MM.1S (cell line): ENCODE results near the gene DHRS1.

ENCODE experiments used
- DNase-seq: peaks from one replicate; pipeline ENCODE4 v3.0.0-alpha.2; 2015
- H2AFZ ChIP-seq: fragments of 300-600 bp; sonication (generic); 2 replicates; pipeline ENCODE4 v1.6.0; 2016; ENCODE audit warnings: antibody characterized with exemption, low read length
- H3F3A ChIP-seq: fragments of 300-600 bp; sonication (generic); 2 replicates; pipeline ENCODE4 v1.6.1; 2016; ENCODE audit warnings: mild to moderate bottlenecking, antibody characterized with exemption, low read length, moderate library complexity, mixed read lengths; ENCODE audit not compliant: insufficient read depth
- H3K27ac ChIP-seq: fragments of 300-600 bp; sonication (generic); 2 replicates; pipeline ENCODE4 v1.5.1; 2016; ENCODE audit warnings: mild to moderate bottlenecking, low read length
- H3K27me3 ChIP-seq: fragments of 300-600 bp; sonication (generic); replicated peaks from 2 replicates; pipeline ENCODE4 v1.6.0; 2016; ENCODE audit warnings: low read length; ENCODE audit not compliant: insufficient read depth
- H3K36me3 ChIP-seq: fragments of 300-600 bp; sonication (generic); replicated peaks from 2 replicates; pipeline ENCODE4 v1.6.1; 2016; ENCODE audit warnings: mild to moderate bottlenecking, low read length, mixed read lengths; ENCODE audit not compliant: insufficient read depth
- H3K4me1 ChIP-seq: fragments of 300-600 bp; sonication (generic); 2 replicates; pipeline ENCODE4 v1.6.1; 2016; ENCODE audit warnings: low read length, mixed read lengths
- H3K4me2 ChIP-seq: fragments of 300-600 bp; sonication (generic); 2 replicates; pipeline ENCODE4 v1.6.0; 2016; ENCODE audit warnings: low read depth, low read length
- H3K4me3 ChIP-seq: fragments of 300-600 bp; sonication (generic); 2 replicates; pipeline ENCODE4 v1.5.1; 2016; ENCODE audit warnings: low read length, mixed read lengths
- H3K79me2 ChIP-seq: fragments of 300-600 bp; sonication (generic); 2 replicates; pipeline ENCODE4 v1.6.1; 2016; ENCODE audit warnings: mixed run types, low read length, mixed read lengths
- H3K9ac ChIP-seq: fragments of 300-600 bp; sonication (generic); 2 replicates; pipeline ENCODE4 v1.6.1; 2016; ENCODE audit warnings: low read length, mixed read lengths
- H3K9me2 ChIP-seq: fragments of 300-600 bp; sonication (generic); replicated peaks from 2 replicates; pipeline ENCODE4 v1.6.1; 2016; ENCODE audit warnings: mild to moderate bottlenecking, low read length, mixed read lengths; ENCODE audit not compliant: insufficient read depth
- H3K9me3 ChIP-seq: fragments of 300-600 bp; sonication (generic); replicated peaks from 2 replicates; pipeline ENCODE4 v1.6.1; 2016; ENCODE audit warnings: mild to moderate bottlenecking, low read length, mixed read lengths; ENCODE audit not compliant: insufficient read depth
- H4K20me1 ChIP-seq: fragments of 300-600 bp; sonication (generic); 2 replicates; pipeline ENCODE4 v1.6.1; 2016; ENCODE audit warnings: mild to moderate bottlenecking, low read length, moderate library complexity, mixed read lengths; ENCODE audit not compliant: insufficient read depth
- EZH2 ChIP-seq: fragments of 300-600 bp; sonication (generic); optimal IDR thresholded peaks from 2 replicates; pipeline ENCODE3; 2017; ENCODE audit warnings: low read depth, mild to moderate bottlenecking, antibody characterized with exemption, low read length, mixed read lengths
- EZH2phosphoT487 ChIP-seq: fragments of 300-600 bp; sonication (generic); IDR thresholded peaks from 2 replicates; pipeline ENCODE4 v1.6.1; 2018; ENCODE audit warnings: antibody characterized with exemption, low read length
- TF ChIP-seq, protein P1 (sequence below): fragments of 300-600 bp; sonication (generic); IDR thresholded peaks from 2 replicates; pipeline ENCODE4 v1.5.1; 2016; ENCODE audit warnings: antibody characterized with exemption, low read length, mixed read lengths

Gene DHRS1

DNA sequence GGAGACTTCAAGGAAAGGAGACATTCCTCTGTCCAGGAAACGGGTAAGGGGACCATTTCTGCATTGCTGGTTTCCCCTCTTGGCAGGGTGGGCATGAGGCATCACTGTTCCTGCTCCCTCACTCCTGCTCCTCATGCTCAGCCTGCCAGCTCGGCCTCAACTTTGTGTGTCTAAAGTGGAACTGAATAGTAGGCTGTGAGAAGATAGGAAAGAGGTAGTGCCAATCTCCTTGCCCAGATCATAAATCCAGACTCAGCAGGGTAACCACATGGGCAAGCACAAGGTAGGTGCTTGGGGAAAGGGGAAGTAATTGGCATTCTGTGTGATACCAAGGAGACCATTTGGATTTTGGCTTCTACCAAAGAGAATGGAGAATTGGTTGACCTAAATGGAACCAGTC is 14.3 kb upstream of the DHRS1 start:
- H3K9me2 ChIP-seq: no peaks in the 10 kb centered on the region
- H3K79me2 ChIP-seq: peaks cover 12% of the 10 kb centered on the region; the same call in 1 of the 2 replicates
- H3K4me1 ChIP-seq: peaks cover 24% of the 10 kb centered on the region
- H3F3A ChIP-seq: peaks cover 5% of the 10 kb centered on the region; the same call in 1 of the 2 replicates
- H3K36me3 ChIP-seq: no peaks in the 10 kb centered on the region
- H3K4me3 ChIP-seq: no peak overlapping the region
- H3K4me2 ChIP-seq: no peak overlapping the region
- no peaks in the 10 kb centered on the region for H4K20me1 ChIP-seq
- no peaks in the 10 kb centered on the region for H3K27me3 ChIP-seq
- H2AFZ ChIP-seq: no peak overlapping the region
- no peak for DNase-seq
- no peak overlapping the region for H3K27ac ChIP-seq
- no peak overlapping the region for H3K9ac ChIP-seq
- H3K9me3 ChIP-seq: no peaks in the 10 kb centered on the region
- TF ChIP-seq EZH2phosphoT487 (no peak), EZH2 (no peak)
- TF ChIP-seq, protein P1, sequence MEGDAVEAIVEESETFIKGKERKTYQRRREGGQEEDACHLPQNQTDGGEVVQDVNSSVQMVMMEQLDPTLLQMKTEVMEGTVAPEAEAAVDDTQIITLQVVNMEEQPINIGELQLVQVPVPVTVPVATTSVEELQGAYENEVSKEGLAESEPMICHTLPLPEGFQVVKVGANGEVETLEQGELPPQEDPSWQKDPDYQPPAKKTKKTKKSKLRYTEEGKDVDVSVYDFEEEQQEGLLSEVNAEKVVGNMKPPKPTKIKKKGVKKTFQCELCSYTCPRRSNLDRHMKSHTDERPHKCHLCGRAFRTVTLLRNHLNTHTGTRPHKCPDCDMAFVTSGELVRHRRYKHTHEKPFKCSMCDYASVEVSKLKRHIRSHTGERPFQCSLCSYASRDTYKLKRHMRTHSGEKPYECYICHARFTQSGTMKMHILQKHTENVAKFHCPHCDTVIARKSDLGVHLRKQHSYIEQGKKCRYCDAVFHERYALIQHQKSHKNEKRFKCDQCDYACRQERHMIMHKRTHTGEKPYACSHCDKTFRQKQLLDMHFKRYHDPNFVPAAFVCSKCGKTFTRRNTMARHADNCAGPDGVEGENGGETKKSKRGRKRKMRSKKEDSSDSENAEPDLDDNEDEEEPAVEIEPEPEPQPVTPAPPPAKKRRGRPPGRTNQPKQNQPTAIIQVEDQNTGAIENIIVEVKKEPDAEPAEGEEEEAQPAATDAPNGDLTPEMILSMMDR: no peak

DNA sequence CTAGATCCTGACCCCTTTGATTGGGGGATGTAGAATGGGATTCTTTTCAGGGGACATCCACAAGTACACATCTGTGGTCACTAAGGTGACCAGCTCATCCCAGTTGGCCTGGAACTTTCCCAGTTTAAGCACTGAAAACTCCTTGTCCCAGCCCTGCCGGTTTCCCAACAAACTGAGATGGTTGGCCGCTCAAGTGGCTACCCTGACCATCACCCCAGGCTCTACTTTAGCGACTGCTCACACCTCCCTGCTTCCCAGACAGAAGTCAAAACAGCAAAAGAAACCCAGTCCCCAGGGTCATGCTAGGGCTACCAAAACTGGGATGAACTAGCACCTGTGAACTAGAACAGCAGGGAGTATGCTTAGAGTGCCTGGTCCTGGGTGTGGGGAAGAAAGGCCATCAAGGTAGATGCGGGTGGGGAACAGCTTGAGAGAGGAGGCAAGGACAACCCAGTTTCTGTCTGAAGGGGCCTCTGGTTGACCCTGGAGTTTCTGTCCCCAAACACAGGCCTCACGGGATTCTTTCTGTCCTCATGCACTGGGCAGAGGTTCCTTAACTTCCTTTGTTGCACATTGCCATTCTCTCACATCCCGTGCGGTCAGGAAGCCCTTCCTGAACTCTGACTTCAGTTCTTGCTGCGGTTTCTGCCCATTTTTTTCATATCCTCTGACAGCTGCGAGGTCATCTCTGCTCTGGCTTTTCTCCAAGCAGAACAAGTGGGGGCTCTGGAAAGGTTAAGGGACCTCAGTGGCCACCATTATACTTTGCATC is 13.3 kb upstream of the DHRS1 start:
- H3K36me3 ChIP-seq: no peaks in the 10 kb centered on the region
- H3K4me2 ChIP-seq: peak overlapping the region; percentile 86; the same call in 1 of the 2 replicates

DNA sequence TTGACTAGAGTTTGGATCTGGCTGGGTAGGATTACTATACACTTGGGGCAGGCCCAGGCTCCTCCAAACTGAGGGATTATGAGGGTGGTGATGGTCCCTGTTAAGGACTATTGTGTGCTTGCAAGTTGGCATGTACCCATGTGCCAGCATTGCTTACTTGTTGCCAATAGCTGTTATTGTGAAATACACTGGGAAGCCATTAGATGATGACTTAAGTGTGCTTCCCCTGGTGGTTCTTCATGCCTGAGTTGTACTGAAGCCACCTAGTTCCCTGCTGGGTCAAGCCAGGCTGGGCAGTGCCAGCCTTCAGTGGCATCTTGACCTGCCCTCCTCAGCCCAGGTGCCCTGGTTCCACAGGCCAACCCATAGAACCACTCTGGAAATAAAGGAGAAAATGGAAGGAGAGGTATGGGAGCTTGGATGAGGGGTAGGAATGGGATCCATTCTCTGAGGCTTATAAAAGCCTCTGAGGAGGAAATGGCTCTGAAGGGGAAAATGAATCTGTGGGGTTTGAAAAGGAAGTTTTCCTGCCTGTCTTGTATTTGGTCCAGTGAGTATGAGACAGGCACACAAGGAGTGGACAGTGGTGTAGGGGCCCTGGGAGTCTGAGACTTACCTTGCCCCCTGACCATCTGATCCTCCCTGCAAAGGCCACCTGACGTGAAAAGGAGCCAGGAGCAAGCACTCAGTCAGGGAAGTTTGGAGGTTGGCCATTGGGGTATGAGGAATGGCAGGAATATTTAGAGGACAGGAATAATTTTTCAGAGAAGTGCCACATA is 12.4 kb upstream of the DHRS1 start:
- Histone ChIP-seq H3F3A (peaks cover 5% of the 10 kb centered on the region; the same call in 1 of the 2 replicates), H3K4me1 (peaks cover 24% of the 10 kb centered on the region), H3K4me3 (peak overlapping the region; percentile 61), H3K4me2 (peak overlapping the region; percentile 86), H2AFZ (no peak overlapping the region), H3K36me3 (no peaks in the 10 kb centered on the region), H3K9me2 (no peaks in the 10 kb centered on the region), H3K27ac (peak overlapping the region; percentile 78; the same call in 1 of the 2 replicates), H3K79me2 (peaks cover 19% of the 10 kb centered on the region; the same call in 1 of the 2 replicates), H4K20me1 (no peaks in the 10 kb centered on the region), H3K9me3 (no peaks in the 10 kb centered on the region), H3K9ac (peak overlapping the region; percentile 76), H3K27me3 (no peaks in the 10 kb centered on the region)
- no peak for DNase-seq
- TF ChIP-seq EZH2: no peak
- TF ChIP-seq EZH2phosphoT487: no peak
- TF ChIP-seq, protein P1: no peak

More for the DNA sequence above, 13.3 kb upstream of the DHRS1 start:
- Histone ChIP-seq H3K27me3 (no peaks in the 10 kb centered on the region), H3K9ac (no peak overlapping the region), H3K4me1 (peaks cover 24% of the 10 kb centered on the region), H3K9me3 (no peaks in the 10 kb centered on the region), H3K27ac (peak overlapping the region; percentile 29; the same call in 1 of the 2 replicates), H3K79me2 (peaks cover 19% of the 10 kb centered on the region; the same call in 1 of the 2 replicates), H3F3A (peaks cover 5% of the 10 kb centered on the region; the same call in 1 of the 2 replicates), H4K20me1 (no peaks in the 10 kb centered on the region), H2AFZ (no peak overlapping the region), H3K4me3 (no peak overlapping the region), H3K9me2 (no peaks in the 10 kb centered on the region)
- TF ChIP-seq EZH2phosphoT487 (no peak), EZH2 (no peak)
- TF ChIP-seq, protein P1: no peak
- peak; percentile 45 for DNase-seq
